Loucy (cell line): ENCODE results near the gene BMF.

Experiments used
- H2AFZ ChIP-seq: fragments of 200-600 bp; sonication (generic); 2 replicates; pipeline ENCODE4 v1.6.0; 2016; ENCODE audit warnings: antibody characterized with exemption, mild to moderate bottlenecking, low read length, moderate library complexity
- H3F3A ChIP-seq: fragments of 200-600 bp; 2 replicates; pipeline ENCODE4 v1.6.0; 2016; ENCODE audit warnings: antibody characterized with exemption, low read depth, mild to moderate bottlenecking
- H3K27me3 ChIP-seq: fragments of 200-600 bp; sonication (generic); 2 replicates; pipeline ENCODE4 v1.6.1; 2014; ENCODE audit warnings: low read length, mild to moderate bottlenecking; ENCODE audit not compliant: insufficient read depth, poor library complexity, severe bottlenecking
- H3K36me3 ChIP-seq: fragments of 200-600 bp; sonication (generic); 2 replicates; pipeline ENCODE4 v1.6.1; 2016; ENCODE audit warnings: low read length; ENCODE audit not compliant: insufficient read depth
- H3K4me1 ChIP-seq: fragments of 200-600 bp; sonication (generic); 2 replicates; pipeline ENCODE4 v1.5.1; 2014; ENCODE audit warnings: low read length, mild to moderate bottlenecking; ENCODE audit not compliant: insufficient read depth, poor library complexity, severe bottlenecking
- H3K4me2 ChIP-seq: fragments of 200-600 bp; sonication (generic); 2 replicates; pipeline ENCODE4 v1.6.0; 2014; ENCODE audit warnings: antibody characterized with exemption, low read length, low read depth, mild to moderate bottlenecking; ENCODE audit not compliant: poor library complexity, severe bottlenecking
- H3K4me3 ChIP-seq: fragments of 200-600 bp; sonication (generic); 2 replicates; pipeline ENCODE4 v1.5.1; 2014; ENCODE audit warnings: low read length, mild to moderate bottlenecking, mixed read lengths; ENCODE audit not compliant: poor library complexity, severe bottlenecking
- H3K79me2 ChIP-seq: fragments of 200-600 bp; sonication (generic); 2 replicates; pipeline ENCODE4 v1.6.1; 2014; ENCODE audit warnings: low read length; ENCODE audit not compliant: insufficient read depth
- H3K9ac ChIP-seq: fragments of 200-600 bp; sonication (generic); 2 replicates; pipeline ENCODE4 v1.6.0; 2014; ENCODE audit warnings: mild to moderate bottlenecking, low read depth, low read length, moderate library complexity; ENCODE audit not compliant: poor library complexity, severe bottlenecking
- H3K9me2 ChIP-seq: fragments of 200-600 bp; sonication (generic); replicated peaks from 2 replicates; pipeline ENCODE4 v1.6.1; 2016; ENCODE audit warnings: low read depth, low read length, mixed read lengths
- H3K9me3 ChIP-seq: fragments of 200-600 bp; sonication (generic); 2 replicates; pipeline ENCODE4 v1.6.1; 2014; ENCODE audit warnings: mild to moderate bottlenecking, antibody characterized with exemption, low read length, low read depth; ENCODE audit not compliant: insufficient read depth
- H4K20me1 ChIP-seq: fragments of 200-600 bp; sonication (generic); 2 replicates; pipeline ENCODE4 v1.6.0; 2014; ENCODE audit warnings: antibody characterized with exemption, low read length, mild to moderate bottlenecking; ENCODE audit not compliant: insufficient read depth, poor library complexity, severe bottlenecking
- CTCF ChIP-seq: fragments of 200-600 bp; sonication (generic); conservative IDR thresholded peaks from 2 replicates; pipeline ENCODE4 v1.5.1; 2014; ENCODE audit warnings: mild to moderate bottlenecking, antibody characterized with exemption, low read length
- EZH2phosphoT487 ChIP-seq: fragments of 200-600 bp; IDR thresholded peaks from 2 replicates; pipeline ENCODE4 v1.6.1; 2018; ENCODE audit warnings: antibody characterized with exemption, mild to moderate bottlenecking, moderate library complexity, borderline replicate concordance

Gene BMF

GRCh38 chr15:40134885-40135284, 26.2 kb upstream of the BMF start:
- no peaks in the 10 kb centered on the region for H4K20me1 ChIP-seq
- H3K27me3 ChIP-seq = no peaks in the 10 kb centered on the region
- no peaks in the 10 kb centered on the region for H3K36me3 ChIP-seq
- H3F3A ChIP-seq = no peaks in the 10 kb centered on the region
- no peaks in the 10 kb centered on the region for H3K4me1 ChIP-seq
- no peak overlapping the region for H3K4me3 ChIP-seq
- TF ChIP-seq EZH2phosphoT487 = no peak
- no peak for TF ChIP-seq CTCF
- H3K9ac ChIP-seq = no peak overlapping the region
- no peak overlapping the region for H2AFZ ChIP-seq
- H3K4me2 ChIP-seq = no peak overlapping the region
- H3K9me3 ChIP-seq = no peaks in the 10 kb centered on the region
- no peaks in the 10 kb centered on the region for H3K9me2 ChIP-seq
- no peaks in the 10 kb centered on the region for H3K79me2 ChIP-seq

DNA sequence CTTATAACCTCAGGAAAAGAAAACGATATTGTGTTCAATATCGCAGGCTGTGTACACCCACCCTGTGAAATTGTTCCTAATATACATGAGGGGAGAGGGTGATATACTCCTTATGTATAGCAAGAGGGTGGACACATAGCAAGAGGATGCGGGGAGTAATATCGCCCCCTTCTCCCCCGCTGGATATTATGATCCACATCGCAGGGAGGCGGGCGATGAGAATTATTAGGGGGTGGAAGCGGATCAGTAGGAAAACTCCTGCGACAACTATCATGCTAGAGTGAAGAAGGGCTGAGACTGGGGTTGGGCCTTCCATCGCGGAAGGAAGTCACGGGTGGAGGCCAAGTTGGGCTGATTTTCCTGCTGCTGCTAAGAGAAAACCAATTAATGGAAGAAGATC, 24.9 kb upstream of the BMF start:
- H3K9me2 ChIP-seq = no peaks in the 10 kb centered on the region
- H3F3A ChIP-seq = no peaks in the 10 kb centered on the region
- H4K20me1 ChIP-seq = no peaks in the 10 kb centered on the region
- TF ChIP-seq CTCF (no peak), EZH2phosphoT487 (no peak)
- H3K9ac ChIP-seq = no peak overlapping the region
- H2AFZ ChIP-seq = no peak overlapping the region
- H3K27me3 ChIP-seq = no peaks in the 10 kb centered on the region
- no peaks in the 10 kb centered on the region for H3K79me2 ChIP-seq
- H3K36me3 ChIP-seq = no peaks in the 10 kb centered on the region
- no peak overlapping the region for H3K4me2 ChIP-seq
- no peaks in the 10 kb centered on the region for H3K4me1 ChIP-seq
- H3K4me3 ChIP-seq = no peak overlapping the region
- no peaks in the 10 kb centered on the region for H3K9me3 ChIP-seq

DNA sequence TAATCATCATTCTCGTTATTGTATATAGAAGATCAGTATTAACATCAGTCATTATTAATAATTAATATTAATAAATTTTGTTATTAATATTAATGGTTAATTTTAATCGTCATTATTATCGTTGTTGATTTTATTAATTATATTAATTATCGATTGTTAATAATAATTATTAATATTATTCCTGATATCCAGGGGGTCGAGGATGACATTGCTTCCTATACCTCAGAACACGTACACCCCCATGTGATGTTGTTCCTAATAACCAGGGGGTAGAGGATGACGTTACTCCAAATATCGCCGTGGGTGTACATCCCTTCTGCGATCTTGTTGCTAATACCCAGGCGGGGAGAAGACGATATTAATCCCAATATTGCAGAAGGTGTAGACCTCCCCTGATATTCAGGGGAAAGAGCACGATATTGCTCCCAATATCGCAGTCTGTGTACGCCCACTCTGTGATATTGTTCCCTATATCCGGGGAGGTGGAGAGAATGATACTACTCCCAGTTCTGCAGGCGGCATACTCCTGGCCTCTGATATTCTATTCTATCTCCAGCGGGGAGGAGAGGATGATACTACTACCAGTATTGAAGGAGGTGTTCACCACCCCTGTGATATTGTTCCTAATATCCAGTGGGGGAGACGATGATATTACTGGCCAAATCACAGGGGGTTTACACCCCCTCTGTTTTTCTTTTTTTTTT, 22.3 kb upstream of the BMF start:
- TF ChIP-seq EZH2phosphoT487 = no peak
- no peak for TF ChIP-seq CTCF
- no peaks in the 10 kb centered on the region for H3F3A ChIP-seq
- H3K4me3 ChIP-seq = no peak overlapping the region
- H3K4me1 ChIP-seq = no peaks in the 10 kb centered on the region
- no peaks in the 10 kb centered on the region for H4K20me1 ChIP-seq
- no peaks in the 10 kb centered on the region for H3K9me2 ChIP-seq
- no peaks in the 10 kb centered on the region for H3K36me3 ChIP-seq
- H3K9ac ChIP-seq = no peak overlapping the region
- no peaks in the 10 kb centered on the region for H3K9me3 ChIP-seq
- H3K4me2 ChIP-seq = no peak overlapping the region
- no peaks in the 10 kb centered on the region for H3K79me2 ChIP-seq
- H2AFZ ChIP-seq = no peak overlapping the region
- H3K27me3 ChIP-seq = no peaks in the 10 kb centered on the region
